ENCODE results near the gene ACSS1. TPM values are rescaled to one million over a fixed set of nuclear protein-coding genes. Genes with fewer than 3 reads are reported as not detected.
A peak's percentile ranks its signal among the peaks of the same experiment; 100 is the strongest.

ACSS1 gene
- total and polyA plus RNA-seq, 4 donors, result 15.8 to 38.9 (median 26.9) TPM

DNA sequence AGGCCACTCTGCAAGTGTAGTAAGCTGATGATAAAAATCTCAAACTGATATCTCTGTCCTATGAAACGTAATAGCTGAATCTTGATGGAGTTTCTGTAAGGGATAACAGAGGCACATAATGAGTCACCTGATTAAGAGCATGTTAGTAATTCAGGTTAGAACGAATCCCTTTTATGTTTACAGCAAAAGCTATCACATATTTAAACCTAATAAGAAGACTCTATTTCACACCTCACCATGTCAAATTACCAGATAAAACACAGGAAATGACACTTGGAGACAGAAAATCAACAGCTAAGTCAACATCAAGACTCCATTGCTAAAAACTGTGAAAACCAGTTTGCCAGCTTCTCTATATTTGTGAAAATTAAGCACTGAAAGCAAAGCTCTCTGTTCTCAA is 97.1 kb downstream of the ACSS1 start:
- no peak for TF ChIP-seq CTCF (IDR thresholded peaks at IDR 0.05; ENCODE audit: control extremely low read depth, extremely low read depth)
- no peak overlapping the region for H3K9ac ChIP-seq (ENCODE audit: insufficient read depth in 1 of 2, low read length in 2 of 2)
- no peaks in the 10 kb centered on the region for H3K27me3 ChIP-seq (ENCODE audit: control insufficient read depth in 3 of 3, insufficient read depth in 3 of 3, low read length in 2 of 3)
- WGBS, 2 donors, result 65 to 78% methylated on average over 2 of the region's 2 CpGs
- no peak overlapping the region for H3K4me3 ChIP-seq
- no peak overlapping the region for H3K27ac ChIP-seq (ENCODE audit: low read depth in 1 of 2, low read length in 1 of 2)
- peaks cover 11 to 69% (median 15%) of the 10 kb centered on the region in 4 donors for H3K36me3 ChIP-seq (ENCODE audit: control insufficient read depth in 4 of 4, insufficient read depth in 4 of 4, low read length in 4 of 4)
- ATAC-seq (ENCODE audit: insufficient read depth, low FRiP score), result no peak
- H3K4me1 ChIP-seq (ENCODE audit: control insufficient read depth in 5 of 5, insufficient read depth in 5 of 5, low read length in 5 of 5), result no peaks in the 10 kb centered on the region
- peak in 1 of 3 donors; percentile 45 for DNase-seq
- H3K9me3 ChIP-seq (ENCODE audit: control insufficient read depth in 4 of 4, insufficient read depth in 3 of 4, low read length in 3 of 4), result no peaks in the 10 kb centered on the region

GRCh38 chr20:24960302-24960801 is 97.6 kb downstream of the ACSS1 start:
- H3K36me3 ChIP-seq (ENCODE audit: control insufficient read depth in 4 of 4, insufficient read depth in 4 of 4, low read length in 4 of 4), result peaks cover 11 to 68% (median 14%) of the 10 kb centered on the region in 4 donors
- H3K9ac ChIP-seq (ENCODE audit: insufficient read depth in 1 of 2, low read length in 2 of 2), result no peak overlapping the region
- WGBS, 2 donors, result 90 to 91% methylated on average over 10 of the region's 10 CpGs
- no peak for DNase-seq
- no peak overlapping the region for H3K27ac ChIP-seq (ENCODE audit: low read depth in 1 of 2, low read length in 1 of 2)
- H3K4me1 ChIP-seq (ENCODE audit: control insufficient read depth in 5 of 5, insufficient read depth in 5 of 5, low read length in 5 of 5), result no peaks in the 10 kb centered on the region
- no peak for ATAC-seq (ENCODE audit: insufficient read depth, low FRiP score)
- no peak for TF ChIP-seq CTCF (IDR thresholded peaks at IDR 0.05; ENCODE audit: control extremely low read depth, extremely low read depth)
- H3K9me3 ChIP-seq (ENCODE audit: control insufficient read depth in 4 of 4, insufficient read depth in 3 of 4, low read length in 3 of 4), result no peaks in the 10 kb centered on the region
- no peaks in the 10 kb centered on the region for H3K27me3 ChIP-seq (ENCODE audit: control insufficient read depth in 3 of 3, insufficient read depth in 3 of 3, low read length in 2 of 3)
- no peak overlapping the region for H3K4me3 ChIP-seq

DNA sequence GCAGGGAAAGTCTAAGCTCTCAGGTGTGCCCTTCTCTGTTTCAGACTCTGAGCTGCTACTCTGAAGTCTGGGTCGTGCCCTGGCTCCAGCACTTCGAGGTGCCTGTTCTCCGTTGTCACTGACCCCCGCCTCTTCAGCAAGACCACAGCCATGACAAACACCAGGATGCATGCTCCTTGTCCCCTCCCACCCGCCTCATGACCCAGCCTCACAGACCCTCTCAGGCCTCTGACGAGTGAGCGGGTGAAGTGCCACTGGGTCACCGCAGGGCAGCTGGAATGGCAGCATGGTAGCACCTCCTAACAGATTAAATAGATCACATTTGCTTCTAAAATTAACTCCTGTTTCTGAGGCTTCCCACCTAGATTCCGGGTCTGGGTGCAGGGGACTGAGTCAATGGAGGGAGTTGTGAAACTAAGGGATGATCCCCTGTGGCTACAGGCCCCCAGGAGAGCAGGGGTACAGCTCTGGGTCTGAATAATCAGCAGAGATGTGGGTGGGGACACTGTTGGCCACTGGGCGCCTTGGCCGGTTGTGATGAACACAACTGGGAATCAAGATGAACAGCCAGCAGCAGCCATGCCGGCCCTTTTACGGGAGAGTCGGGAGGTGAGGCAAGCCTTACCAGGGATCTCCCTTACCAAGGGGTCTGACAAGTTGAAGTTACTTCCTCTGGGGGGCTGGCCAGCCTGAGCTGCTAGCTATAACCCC is 98.2 kb downstream of the ACSS1 start:
- Histone ChIP-seq H3K4me1 (ENCODE audit: control insufficient read depth in 5 of 5, insufficient read depth in 5 of 5, low read length in 5 of 5) (no peaks in the 10 kb centered on the region), H3K9ac (ENCODE audit: insufficient read depth in 1 of 2, low read length in 2 of 2) (no peak overlapping the region), H3K27ac (ENCODE audit: low read depth in 1 of 2, low read length in 1 of 2) (no peak overlapping the region), H3K4me3 (no peak overlapping the region), H3K27me3 (ENCODE audit: control insufficient read depth in 3 of 3, insufficient read depth in 3 of 3, low read length in 2 of 3) (no peaks in the 10 kb centered on the region), H3K36me3 (ENCODE audit: control insufficient read depth in 4 of 4, insufficient read depth in 4 of 4, low read length in 4 of 4) (peaks cover 11 to 64% (median 14%) of the 10 kb centered on the region in 4 donors), H3K9me3 (ENCODE audit: control insufficient read depth in 4 of 4, insufficient read depth in 3 of 4, low read length in 3 of 4) (no peaks in the 10 kb centered on the region)
- no peak for ATAC-seq (ENCODE audit: insufficient read depth, low FRiP score)
- no peak for DNase-seq
- TF ChIP-seq CTCF (IDR thresholded peaks at IDR 0.05; ENCODE audit: control extremely low read depth, extremely low read depth), result no peak
- 82 to 88% methylated on average over 14 of the region's 14 CpGs for WGBS, 2 donors

Data from lung (tissue), 12 donors.